OCI-LY1 (cell line): Measurements from ENCODE around the gene SLC24A4.
A peak's percentile ranks its signal among the peaks of the same experiment; 100 is the strongest.

Experiments
- H2AFZ ChIP-seq: fragments of 200-600 bp; sonication (generic), shearing (Covaris generic); 2 replicates; pipeline ENCODE4 v1.6.0; 2014; ENCODE audit warnings: antibody characterized with exemption, mild to moderate bottlenecking, low read length
- H3F3A ChIP-seq: fragments of 200-600 bp; sonication (generic), shearing (Covaris generic); 2 replicates; pipeline ENCODE4 v1.6.0; 2014; ENCODE audit warnings: mild to moderate bottlenecking, antibody characterized with exemption, low read length, moderate library complexity; ENCODE audit not compliant: insufficient read depth
- H3K27ac ChIP-seq: fragments of 200-600 bp; sonication (generic); 2 replicates; pipeline ENCODE4 v1.5.1; 2014; ENCODE audit warnings: low read length, mixed run types, mild to moderate bottlenecking, low read depth; ENCODE audit not compliant: poor library complexity, severe bottlenecking
- H3K27me3 ChIP-seq: fragments of 200-600 bp; sonication (generic); 2 replicates; pipeline ENCODE4 v1.6.0; 2014; ENCODE audit warnings: antibody characterized with exemption, mild to moderate bottlenecking, low read length, moderate library complexity; ENCODE audit not compliant: insufficient read depth
- H3K36me3 ChIP-seq: fragments of 200-600 bp; sonication (generic); 2 replicates; pipeline ENCODE4 v1.6.1; 2014; ENCODE audit warnings: mild to moderate bottlenecking, antibody characterized with exemption, low read length, moderate library complexity, mixed read lengths; ENCODE audit not compliant: insufficient read depth
- H3K4me1 ChIP-seq: fragments of 200-600 bp; sonication (generic); 2 replicates; pipeline ENCODE4 v1.5.1; 2014; ENCODE audit warnings: mild to moderate bottlenecking, low read length, moderate library complexity; ENCODE audit not compliant: insufficient read depth, severe bottlenecking
- H3K4me2 ChIP-seq: fragments of 200-600 bp; sonication (generic), shearing (Covaris generic); 2 replicates; pipeline ENCODE4 v1.6.1; 2014; ENCODE audit warnings: low read length
- H3K4me3 ChIP-seq: fragments of 200-600 bp; sonication (generic); 2 replicates; pipeline ENCODE4 v1.5.1; 2014; ENCODE audit warnings: low read length, low read depth, mild to moderate bottlenecking, mixed read lengths; ENCODE audit not compliant: poor library complexity, severe bottlenecking
- H3K79me2 ChIP-seq: fragments of 200-600 bp; shearing (Covaris generic); 2 replicates; pipeline ENCODE4 v1.6.1; 2016; ENCODE audit warnings: mixed run types, low read length, mixed read lengths; ENCODE audit not compliant: insufficient read depth
- H3K9ac ChIP-seq: fragments of 200-600 bp; sonication (generic), shearing (Covaris generic); 2 replicates; pipeline ENCODE4 v1.6.1; 2014; ENCODE audit warnings: mild to moderate bottlenecking, low read length, mixed read lengths
- H3K9me2 ChIP-seq: fragments of 200-600 bp; sonication (generic), shearing (Covaris generic); 2 replicates; pipeline ENCODE4 v1.6.1; 2014; ENCODE audit warnings: low read depth, mild to moderate bottlenecking, low read length, mixed read lengths
- H3K9me3 ChIP-seq: fragments of 200-600 bp; shearing (Covaris generic); 2 replicates; pipeline ENCODE4 v1.6.1; 2014; ENCODE audit warnings: low read length, mixed read lengths
- H4K20me1 ChIP-seq: fragments of 200-600 bp; sonication (generic), shearing (Covaris generic); 2 replicates; pipeline ENCODE4 v1.6.0; 2016; ENCODE audit warnings: mild to moderate bottlenecking, low read length; ENCODE audit not compliant: insufficient read depth
- CTCF ChIP-seq: fragments of 200-600 bp; sonication (generic), shearing (Covaris generic); IDR thresholded peaks from 2 replicates; pipeline ENCODE4 v1.5.1; 2017; ENCODE audit warnings: mild to moderate bottlenecking, antibody characterized with exemption, low read length, moderate library complexity, mixed read lengths
- EZH2 ChIP-seq: fragments of 200-600 bp; sonication (generic), shearing (Covaris generic); IDR thresholded peaks from 2 replicates; pipeline ENCODE4 v1.8.0; 2017; ENCODE audit warnings: borderline replicate concordance, mixed run types, mild to moderate bottlenecking, antibody characterized with exemption, low read length, moderate library complexity, mixed read lengths

Gene SLC24A4

GRCh38 chr14:92348154-92348553 lies 25.2 kb downstream of the SLC24A4 start:
- Histone ChIP-seq H3K36me3 (no peaks in the 10 kb centered on the region), H3K27ac (no peak overlapping the region), H3K27me3 (no peaks in the 10 kb centered on the region), H3K79me2 (no peaks in the 10 kb centered on the region), H3K4me1 (no peaks in the 10 kb centered on the region), H2AFZ (no peak overlapping the region), H3K4me2 (no peak overlapping the region), H3F3A (no peaks in the 10 kb centered on the region), H4K20me1 (no peaks in the 10 kb centered on the region), H3K9me2 (no peaks in the 10 kb centered on the region), H3K4me3 (no peak overlapping the region), H3K9ac (no peak overlapping the region), H3K9me3 (no peaks in the 10 kb centered on the region)
- TF ChIP-seq CTCF = no peak
- TF ChIP-seq EZH2 = no peak

- no peak overlapping the region for H3K4me3 ChIP-seq
- H4K20me1 ChIP-seq = no peaks in the 10 kb centered on the region
- no peaks in the 10 kb centered on the region for H3K36me3 ChIP-seq
- H3K79me2 ChIP-seq = no peaks in the 10 kb centered on the region
- no peak overlapping the region for H3K27ac ChIP-seq
- no peaks in the 10 kb centered on the region for H3F3A ChIP-seq
- H3K9me2 ChIP-seq = no peaks in the 10 kb centered on the region
- no peaks in the 10 kb centered on the region for H3K4me1 ChIP-seq
- H3K27me3 ChIP-seq = peaks cover 5% of the 10 kb centered on the region; the same call in 1 of the 2 replicates
- no peak overlapping the region for H2AFZ ChIP-seq
- no peaks in the 10 kb centered on the region for H3K9me3 ChIP-seq
- H3K4me2 ChIP-seq = no peak overlapping the region
- H3K9ac ChIP-seq = no peak overlapping the region
- TF ChIP-seq EZH2 = no peak
- TF ChIP-seq CTCF = no peak
Observed at GRCh38 chr14:92351750-92352149, 28.8 kb downstream of the SLC24A4 start.

- Histone ChIP-seq H3K36me3 (no peaks in the 10 kb centered on the region), H3K9ac (no peak overlapping the region), H2AFZ (no peak overlapping the region), H3K27ac (no peak overlapping the region), H3K9me2 (no peaks in the 10 kb centered on the region), H4K20me1 (no peaks in the 10 kb centered on the region), H3K27me3 (peaks cover 5% of the 10 kb centered on the region; the same call in 1 of the 2 replicates), H3K4me1 (no peaks in the 10 kb centered on the region), H3F3A (no peaks in the 10 kb centered on the region), H3K4me2 (no peak overlapping the region), H3K9me3 (no peaks in the 10 kb centered on the region), H3K79me2 (no peaks in the 10 kb centered on the region), H3K4me3 (no peak overlapping the region)
- TF ChIP-seq CTCF (peak; percentile 67), EZH2 (no peak)
Observed at GRCh38 chr14:92352158-92352985, 29.4 kb downstream of the SLC24A4 start.
